Neural cell (in vitro differentiated cells): ENCODE results near the gene RUSC1.

ENCODE experiments used
- CTCF ChIP-seq: fragments of 450-650 bp; IDR thresholded peaks from 2 replicates; pipeline ENCODE4 v1.5.1; 2014; ENCODE audit warnings: antibody characterized with exemption, mild to moderate bottlenecking, moderate library complexity; ENCODE audit not compliant: poor library complexity, severe bottlenecking
- EP300 ChIP-seq: fragments of 450-650 bp; conservative IDR thresholded peaks from 2 replicates; pipeline ENCODE4 v1.6.1; 2014; ENCODE audit warnings: antibody characterized with exemption, mild to moderate bottlenecking, moderate library complexity; ENCODE audit not compliant: poor library complexity, severe bottlenecking
- REST ChIP-seq: IDR thresholded peaks from 2 replicates; pipeline ENCODE4 v1.6.1; 2012; ENCODE audit warnings: borderline replicate concordance

- no peak for TF ChIP-seq REST
- TF ChIP-seq EP300 = no peak
- TF ChIP-seq CTCF = no peak
These were observed 5.9 kb downstream of the RUSC1 start for GRCh38 chr1:155326631-155327037.
